ENCODE results near the gene RFC3. TPM values are rescaled to one million over a fixed set of nuclear protein-coding genes. Genes with fewer than 3 reads are reported as not detected.
"Not testable (repeated sequence)": the region's sequence is repeated elsewhere in the genome, so short reads cannot be mapped to it uniquely, and the experiment has no call there.

Gene RFC3, protein sequence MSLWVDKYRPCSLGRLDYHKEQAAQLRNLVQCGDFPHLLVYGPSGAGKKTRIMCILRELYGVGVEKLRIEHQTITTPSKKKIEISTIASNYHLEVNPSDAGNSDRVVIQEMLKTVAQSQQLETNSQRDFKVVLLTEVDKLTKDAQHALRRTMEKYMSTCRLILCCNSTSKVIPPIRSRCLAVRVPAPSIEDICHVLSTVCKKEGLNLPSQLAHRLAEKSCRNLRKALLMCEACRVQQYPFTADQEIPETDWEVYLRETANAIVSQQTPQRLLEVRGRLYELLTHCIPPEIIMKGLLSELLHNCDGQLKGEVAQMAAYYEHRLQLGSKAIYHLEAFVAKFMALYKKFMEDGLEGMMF
- total RNA-seq = 10 to 100 TPM; 43.2 to 44.3 TPM

DNA sequence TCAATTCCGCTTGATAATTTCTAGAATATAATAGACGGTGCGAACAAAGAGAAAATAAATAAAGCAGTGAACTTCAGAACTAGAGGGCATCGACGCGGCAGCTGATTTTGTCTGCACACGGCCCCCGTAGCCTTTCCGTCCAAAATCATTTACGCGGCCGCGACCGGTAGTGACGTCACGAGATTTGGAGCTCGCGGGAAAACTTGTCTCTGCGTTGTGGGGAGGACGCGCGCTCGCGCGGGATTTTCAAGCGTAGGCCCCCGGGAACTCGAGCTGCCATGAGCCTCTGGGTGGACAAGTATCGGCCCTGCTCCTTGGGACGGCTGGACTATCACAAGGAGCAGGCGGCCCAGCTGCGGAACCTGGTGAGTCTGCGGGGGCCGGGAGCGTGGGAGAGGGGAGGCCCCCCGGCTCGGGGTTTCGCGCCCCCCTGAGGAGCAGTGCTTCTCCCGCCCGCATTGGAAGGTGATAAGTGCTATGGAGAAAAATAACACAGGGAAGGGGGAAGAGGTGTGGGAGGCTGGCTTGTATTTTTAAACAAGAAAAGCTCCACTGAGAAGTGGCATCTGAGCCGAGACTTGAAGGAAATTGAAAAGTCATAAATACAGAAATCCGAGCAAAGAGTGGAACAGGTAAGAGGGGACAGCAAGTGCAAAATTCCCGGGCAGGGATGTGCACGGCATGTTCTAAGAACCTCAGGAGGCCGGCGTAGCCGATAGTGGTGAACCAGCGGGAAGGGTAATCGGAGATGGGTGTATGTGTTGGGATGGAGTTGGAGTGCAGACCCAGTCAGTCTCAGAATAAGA is at the start of gene RFC3:
Gene RFC3, plus strand, starts transcription at position 249 of the 806 bp plus-strand sequence. Its CDS starts 30 bp downstream, at position 279.
- peak within 1 kb of the TSS; percentile 99 for H3K4me3 Mint-ChIP-seq

DNA sequence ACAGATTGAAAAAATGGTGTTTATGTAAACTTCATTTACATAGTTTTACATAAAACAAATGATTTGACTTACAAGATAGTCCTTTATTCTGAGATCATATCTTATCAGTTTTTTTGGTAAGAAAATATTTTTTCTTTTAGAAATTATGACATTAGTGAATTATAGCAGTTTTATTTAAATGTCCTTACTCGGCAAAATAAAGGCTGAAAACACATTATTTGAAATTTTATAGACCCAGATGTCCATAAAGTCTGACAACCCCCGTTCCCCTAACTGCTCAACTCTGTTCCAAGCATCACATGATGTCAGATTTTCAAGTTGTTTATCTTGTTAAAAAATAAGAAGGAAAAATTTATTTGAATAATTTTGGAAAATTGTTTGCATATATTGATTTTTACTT is 46.7 kb upstream of the RFC3 start:
- no peak overlapping the region for H3K4me3 Mint-ChIP-seq
- no peak for DNase-seq
- no peaks in the 10 kb centered on the region for H3K9me3 Mint-ChIP-seq (ENCODE audit: insufficient read depth)
- H3K27me3 Mint-ChIP-seq (ENCODE audit: low read depth) = peaks cover 7% of the 10 kb centered on the region
- no peak overlapping the region for H3K27ac Mint-ChIP-seq
- H3K4me1 Mint-ChIP-seq (ENCODE audit: low read depth) = no peaks in the 10 kb centered on the region
- H3K36me3 Mint-ChIP-seq (ENCODE audit: low read depth) = no peaks in the 10 kb centered on the region
- ChIA-PET POLR2A (no interaction called here), CTCF (no interaction called here)
- ATAC-seq = no peak

More for the DNA sequence above, at the start of gene RFC3:
- POLR2A ChIA-PET = interaction anchor here (1.3 to 1.8 kb wide), 3 partner anchors 9 to 274 kb away, joined by 3 to 8 read pairs (median 4); no protein-coding TSS in a partner anchor
- no peaks in the 10 kb centered on the region for H3K9me3 Mint-ChIP-seq (ENCODE audit: insufficient read depth)
- peaks cover 40% of the 10 kb centered on the region for H3K4me1 Mint-ChIP-seq (ENCODE audit: low read depth)
- H3K36me3 Mint-ChIP-seq (ENCODE audit: low read depth) = peaks cover 37% of the 10 kb centered on the region
- peak within 1 kb of the TSS; percentile 98 for H3K27ac Mint-ChIP-seq
- peak; percentile 97 for DNase-seq
- ATAC-seq = peak; percentile 97
- CTCF ChIA-PET = interaction anchor here (0.6 to 1.0 kb wide), 7 partner anchors 9 to 275 kb away, joined by 3 read pairs; no protein-coding TSS in a partner anchor
- H3K27me3 Mint-ChIP-seq (ENCODE audit: low read depth) = peaks cover 2% of the 10 kb centered on the region

DNA sequence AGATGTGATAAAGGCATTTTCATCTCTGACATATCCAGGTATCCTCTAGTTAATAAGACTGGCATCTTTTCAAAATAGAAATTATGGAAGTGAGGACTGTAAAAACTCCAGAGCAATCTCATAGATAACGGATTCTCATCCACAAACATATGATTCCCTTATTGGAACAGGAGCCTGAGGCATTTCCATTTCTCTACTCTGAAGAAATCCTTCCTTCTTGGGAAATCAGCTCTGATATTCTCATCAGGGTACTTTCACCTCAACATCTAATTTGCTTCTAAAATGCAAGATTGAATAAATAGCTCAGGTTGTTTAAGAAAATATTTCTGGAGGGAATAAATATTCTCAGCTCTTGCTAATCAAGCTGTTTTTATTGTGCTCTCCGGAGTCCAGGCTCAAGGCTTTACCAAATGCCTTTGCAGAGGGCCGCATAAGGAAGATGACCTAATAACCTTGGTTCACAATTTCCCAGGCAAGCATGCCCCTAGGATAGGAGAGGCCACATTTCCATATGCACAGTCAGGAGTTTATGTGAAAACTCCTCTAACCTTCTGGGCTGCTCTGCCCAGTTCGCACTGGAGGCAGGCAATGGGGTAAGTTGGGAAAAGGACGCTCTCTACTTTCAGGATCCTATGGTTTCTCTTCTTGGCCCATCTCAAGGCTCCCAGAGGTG is 44.0 kb upstream of the RFC3 start:
- ChIA-PET CTCF (interaction anchor here (1.3 kb wide), 1 partner anchor 16 kb away, joined by 3 read pairs; no protein-coding TSS in a partner anchor), POLR2A (no interaction called here)
- H3K4me3 Mint-ChIP-seq = no peak overlapping the region
- no peak for ATAC-seq
- H3K36me3 Mint-ChIP-seq (ENCODE audit: low read depth) = no peaks in the 10 kb centered on the region
- no peak for DNase-seq
- no peaks in the 10 kb centered on the region for H3K9me3 Mint-ChIP-seq (ENCODE audit: insufficient read depth)
- H3K27me3 Mint-ChIP-seq (ENCODE audit: low read depth) = peaks cover 7% of the 10 kb centered on the region
- H3K4me1 Mint-ChIP-seq (ENCODE audit: low read depth) = no peaks in the 10 kb centered on the region
- H3K27ac Mint-ChIP-seq = no peak overlapping the region

DNA sequence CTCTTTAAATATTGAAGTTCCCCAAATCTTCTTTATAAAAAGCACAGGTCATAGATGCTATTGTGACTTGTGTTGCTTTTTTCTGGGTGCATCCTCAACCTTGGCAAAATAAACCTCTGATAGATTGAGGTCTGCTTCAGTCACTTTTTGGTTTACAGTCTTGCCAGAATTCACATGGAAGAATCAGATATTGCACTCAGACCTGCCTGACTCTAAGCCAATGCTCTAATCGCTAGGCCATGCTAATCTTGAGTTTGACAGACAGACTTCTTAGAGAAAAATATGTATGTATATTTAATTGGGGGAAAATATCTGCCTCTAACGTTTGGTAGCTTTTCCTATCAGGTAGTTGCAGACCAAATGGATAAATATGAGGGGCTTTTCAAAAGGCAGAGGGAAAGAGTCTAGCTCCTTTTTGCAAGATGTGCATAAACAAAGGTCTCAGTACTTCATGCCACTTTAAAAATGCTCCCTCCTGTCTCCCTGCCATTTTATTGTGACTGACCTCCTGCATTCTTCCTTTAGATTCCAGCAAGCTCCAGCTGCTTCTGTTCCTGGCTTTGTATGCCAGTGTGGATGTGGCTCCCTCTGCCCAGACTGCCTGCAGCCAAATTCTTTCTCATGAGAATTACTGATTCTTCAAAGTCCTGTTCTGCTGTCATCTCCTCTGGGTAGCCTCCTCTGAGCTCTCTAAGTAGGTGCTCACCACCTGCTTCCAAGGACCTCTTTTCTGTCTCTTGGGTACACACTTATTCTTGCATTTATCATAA is 42.4 kb upstream of the RFC3 start:
- Mint-ChIP-seq H3K36me3 (ENCODE audit: low read depth) (no peaks in the 10 kb centered on the region), H3K27ac (no peak overlapping the region), H3K9me3 (ENCODE audit: insufficient read depth) (peaks cover 2% of the 10 kb centered on the region), H3K27me3 (ENCODE audit: low read depth) (peaks cover 7% of the 10 kb centered on the region), H3K4me1 (ENCODE audit: low read depth) (no peaks in the 10 kb centered on the region), H3K4me3 (no peak overlapping the region)
- ATAC-seq (no peak), DNase-seq (no peak)
- POLR2A ChIA-PET = no interaction called here
- CTCF ChIA-PET = interaction anchor here (1.2 to 1.3 kb wide), 2 partner anchors 10 to 51 kb away, joined by 3 to 4 read pairs; no protein-coding TSS in a partner anchor

DNA sequence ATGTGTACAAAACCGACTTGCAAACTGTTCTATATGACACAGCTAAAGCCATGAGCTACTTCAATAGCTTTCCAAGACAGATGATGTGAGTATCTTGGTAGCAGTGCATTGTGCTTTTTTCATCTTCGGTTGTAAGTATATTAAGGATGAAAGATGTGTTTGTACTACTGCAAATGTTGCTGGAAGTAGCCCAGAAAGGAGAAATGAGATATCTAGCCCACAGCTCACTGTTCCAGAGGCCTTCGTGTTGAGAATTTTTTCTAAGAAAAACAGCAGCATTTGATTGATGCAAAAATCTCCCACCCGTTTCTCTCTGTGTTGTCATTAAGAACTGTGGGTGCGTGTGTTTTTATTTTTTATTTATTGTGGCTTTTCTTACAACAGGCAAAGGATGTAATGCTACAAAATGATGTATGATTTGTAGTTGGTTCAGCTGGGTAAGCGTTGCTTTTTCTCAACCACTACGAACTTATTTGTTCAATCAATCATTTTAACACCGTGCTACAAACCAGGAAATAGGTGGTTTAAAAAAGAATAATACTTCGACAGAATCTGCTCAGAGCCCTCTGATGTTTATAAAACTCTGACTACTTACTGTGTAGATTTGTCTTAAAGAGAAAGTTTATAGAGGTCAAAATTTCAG is 41.6 kb upstream of the RFC3 start:
- Mint-ChIP-seq H3K27ac (no peak overlapping the region), H3K36me3 (ENCODE audit: low read depth) (no peaks in the 10 kb centered on the region), H3K4me3 (no peak overlapping the region), H3K9me3 (ENCODE audit: insufficient read depth) (peaks cover 4% of the 10 kb centered on the region), H3K4me1 (ENCODE audit: low read depth) (no peaks in the 10 kb centered on the region), H3K27me3 (ENCODE audit: low read depth) (peaks cover 5% of the 10 kb centered on the region)
- no peak for ATAC-seq
- ChIA-PET POLR2A (no interaction called here), CTCF (interaction anchor here (1.2 to 1.3 kb wide), 2 partner anchors 9 to 52 kb away, joined by 3 to 4 read pairs; no protein-coding TSS in a partner anchor)
- DNase-seq = no peak

DNA sequence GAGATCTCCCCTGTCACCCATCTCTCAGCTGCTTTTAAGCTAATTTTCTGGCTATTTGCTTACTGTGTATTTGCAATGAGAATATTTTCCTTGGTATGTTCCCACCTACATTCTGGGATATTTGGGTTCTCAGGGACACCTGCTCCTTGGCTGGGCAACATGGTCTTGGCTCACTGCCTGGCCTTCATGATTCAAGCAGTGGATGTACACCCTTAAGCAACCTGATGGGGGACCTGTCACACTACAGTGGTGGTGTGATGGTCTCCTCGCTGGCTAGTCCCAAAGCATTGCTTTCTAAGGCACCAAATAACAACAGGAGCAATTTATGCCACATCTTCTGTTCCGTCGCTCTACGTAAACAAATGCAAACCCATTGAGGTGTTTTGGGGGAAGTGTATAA is 35.3 kb upstream of the RFC3 start:
- no peaks in the 10 kb centered on the region for H3K36me3 Mint-ChIP-seq (ENCODE audit: low read depth)
- H3K9me3 Mint-ChIP-seq (ENCODE audit: insufficient read depth) = peaks cover 15% of the 10 kb centered on the region
- POLR2A ChIA-PET = no interaction called here
- DNase-seq (no peak), ATAC-seq (no peak)
- H3K4me3 Mint-ChIP-seq = no peak overlapping the region
- peaks cover 13% of the 10 kb centered on the region for H3K4me1 Mint-ChIP-seq (ENCODE audit: low read depth)
- no peak overlapping the region for H3K27ac Mint-ChIP-seq
- peaks cover 2% of the 10 kb centered on the region for H3K27me3 Mint-ChIP-seq (ENCODE audit: low read depth)
- CTCF ChIA-PET = no interaction called here

DNA sequence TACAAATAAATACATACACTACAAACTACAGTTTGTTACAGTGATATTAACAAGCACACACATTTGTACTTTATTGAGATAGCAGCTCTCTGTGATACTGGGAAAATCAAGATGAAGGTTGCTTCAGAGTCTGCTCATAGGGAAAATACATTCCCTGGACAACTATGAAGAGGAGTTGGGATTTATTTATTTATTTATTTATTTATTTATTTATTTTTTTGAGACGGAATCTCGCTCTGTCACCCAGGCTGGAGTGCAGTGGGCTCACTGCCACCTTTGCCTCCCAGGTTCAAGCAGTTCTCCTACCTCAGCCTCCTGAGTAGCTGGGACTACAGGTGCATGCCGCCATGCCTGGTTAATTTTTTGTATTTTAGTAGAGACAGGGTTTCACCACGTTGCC is 34.7 kb upstream of the RFC3 start:
- peaks cover 16% of the 10 kb centered on the region for H3K4me1 Mint-ChIP-seq (ENCODE audit: low read depth)
- POLR2A ChIA-PET; ATAC-seq; CTCF ChIA-PET; DNase-seq; H3K36me3 Mint-ChIP-seq (ENCODE audit: low read depth); H3K27ac Mint-ChIP-seq; H3K4me3 Mint-ChIP-seq; H3K27me3 Mint-ChIP-seq (ENCODE audit: low read depth): not testable (repeated sequence)
- H3K9me3 Mint-ChIP-seq (ENCODE audit: insufficient read depth) = peaks cover 15% of the 10 kb centered on the region

DNA sequence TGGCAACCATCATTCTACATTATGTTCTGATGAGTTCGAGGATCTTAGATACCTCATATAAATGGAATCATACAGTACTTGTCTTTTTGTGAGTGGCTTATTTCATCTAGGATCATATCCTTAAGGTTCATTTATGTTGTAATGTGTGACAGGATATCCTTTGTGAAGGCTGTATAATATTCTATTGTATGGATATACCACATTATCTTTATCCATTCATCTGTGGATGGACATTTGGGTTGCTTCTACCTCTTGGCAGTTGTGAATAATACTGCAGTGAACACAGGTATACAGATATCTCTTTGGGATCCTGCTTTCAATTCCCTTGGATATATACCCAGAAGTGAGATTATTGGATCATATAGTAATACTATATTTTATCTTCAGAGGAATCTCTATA is 33.2 kb upstream of the RFC3 start:
- Mint-ChIP-seq H3K9me3 (ENCODE audit: insufficient read depth) (peaks cover 15% of the 10 kb centered on the region), H3K27ac (no peak overlapping the region), H3K4me3 (no peak overlapping the region), H3K36me3 (ENCODE audit: low read depth) (no peaks in the 10 kb centered on the region), H3K27me3 (ENCODE audit: low read depth) (peaks cover 2% of the 10 kb centered on the region), H3K4me1 (ENCODE audit: low read depth) (peaks cover 16% of the 10 kb centered on the region)
- DNase-seq (no peak), ATAC-seq (no peak)
- ChIA-PET POLR2A (no interaction called here), CTCF (no interaction called here)

DNA sequence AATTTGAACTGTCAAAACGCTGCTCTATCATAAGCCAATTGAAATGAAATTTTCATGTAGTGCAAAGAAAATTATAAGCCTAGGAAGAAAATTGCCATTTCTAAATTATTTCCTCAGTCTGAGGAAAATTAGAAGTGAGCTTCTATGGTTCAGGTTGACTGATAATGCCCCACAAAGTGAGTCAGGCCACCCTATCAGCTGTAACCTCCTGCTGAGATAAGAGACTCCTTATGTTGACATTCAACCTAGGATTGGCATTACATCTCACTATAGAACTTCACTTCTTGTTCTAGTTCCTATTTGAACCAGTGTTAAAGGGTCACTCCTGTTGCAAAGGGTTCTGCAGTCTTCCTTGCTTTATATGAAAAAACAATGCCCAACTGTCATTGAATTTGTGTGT is 32.6 kb upstream of the RFC3 start:
- Mint-ChIP-seq H3K9me3 (ENCODE audit: insufficient read depth) (peaks cover 14% of the 10 kb centered on the region), H3K27me3 (ENCODE audit: low read depth) (peaks cover 5% of the 10 kb centered on the region), H3K4me1 (ENCODE audit: low read depth) (peaks cover 16% of the 10 kb centered on the region), H3K27ac (no peak overlapping the region), H3K36me3 (ENCODE audit: low read depth) (no peaks in the 10 kb centered on the region), H3K4me3 (no peak overlapping the region)
- ChIA-PET POLR2A (no interaction called here), CTCF (interaction anchor here (1.0 kb wide), 1 partner anchor 9 kb away, joined by 3 read pairs; no protein-coding TSS in a partner anchor)
- DNase-seq (no peak), ATAC-seq (no peak)

DNA sequence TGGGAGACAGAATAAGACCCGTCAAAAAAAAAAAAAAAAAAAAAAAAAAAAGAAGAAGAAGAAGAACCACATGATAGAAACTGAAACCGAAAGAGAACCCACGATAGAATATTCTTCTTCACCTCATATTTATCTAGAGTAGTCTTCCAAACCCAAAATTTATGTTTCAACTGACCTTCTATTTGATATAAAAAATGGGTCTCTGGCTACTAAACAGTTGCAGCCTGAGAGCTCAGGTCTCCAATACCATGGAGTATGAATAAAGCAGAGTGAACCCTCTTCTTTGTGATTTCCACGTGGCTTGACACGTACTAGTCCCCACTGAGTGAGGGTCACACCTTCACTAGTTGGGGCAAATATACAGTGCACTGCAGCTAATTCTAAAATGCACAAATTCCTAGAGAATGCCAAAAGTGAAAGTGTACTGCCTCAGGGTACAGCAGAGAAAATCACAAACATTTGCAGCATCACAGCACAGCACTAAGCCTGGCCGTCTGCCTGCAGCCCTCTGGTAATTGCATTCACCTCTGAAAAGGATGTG is 30.8 kb upstream of the RFC3 start:
- Mint-ChIP-seq H3K27me3 (ENCODE audit: low read depth) (peaks cover 11% of the 10 kb centered on the region), H3K27ac (peak overlapping the region; percentile 79), H3K36me3 (ENCODE audit: low read depth) (no peaks in the 10 kb centered on the region), H3K4me3 (peak overlapping the region; percentile 70), H3K4me1 (ENCODE audit: low read depth) (peaks cover 16% of the 10 kb centered on the region), H3K9me3 (ENCODE audit: insufficient read depth) (peaks cover 5% of the 10 kb centered on the region)
- ChIA-PET CTCF (interaction anchor here (1.5 kb wide), 1 partner anchor 14 kb away, joined by 4 read pairs; no protein-coding TSS in a partner anchor), POLR2A (no interaction called here)
- DNase-seq = peak; percentile 31
- peak; percentile 83 for ATAC-seq

All from activated CD8-positive, alpha-beta T cell treated with anti-CD3 and anti-CD28 coated beads, Interleukin-2, amount 10 ng/mL, durations not matched to agents 7 days and 5 days (primary cell).